ENCODE results near the gene VIPR2. TPM values are rescaled to one million over a fixed set of nuclear protein-coding genes. Genes with fewer than 3 reads are reported as not detected.

Gene VIPR2
- total RNA-seq, 6 donors from 2014 or later = 0.30 to 0.74 (median 0.40) TPM; not detected in 3

GRCh38 chr7:159143780-159144757 lies 598 bp downstream of the VIPR2 start:
- Histone ChIP-seq H3K27me3 (peaks cover 0 to 25% (median 11%) of the 10 kb centered on the region in 4 donors), H3K9me3 (no peaks in the 10 kb centered on the region), H3K4me3 (peak overlapping the region; percentile 3 to 55 (median 48)), H3K27ac (no peak overlapping the region), H3K36me3 (no peaks in the 10 kb centered on the region), H3K4me1 (peaks cover 8 to 19% (median 16%) of the 10 kb centered on the region in 4 donors)
- TF ChIP-seq EP300 (IDR thresholded peaks at IDR 0.05) (no peak), CTCF (IDR thresholded peaks at IDR 0.05) (no peak), POLR2A (IDR thresholded peaks at IDR 0.05) (no peak), POLR2AphosphoS5 (IDR thresholded peaks at IDR 0.05) (no peak)
- ATAC-seq (ENCODE audit: low FRiP score in 2 of 2) (peak in 1 of 2 donors; percentile 69), DNase-seq (peak in 1 of 2 donors; percentile 86)
- WGBS, 2 donors = 3 to 4% methylated on average over 68 to 94 of the region's 97 CpGs

GRCh38 chr7:159142730-159143129 lies 1.9 kb downstream of the VIPR2 start:
- 50 to 51% methylated on average over 10 of the region's 10 CpGs for WGBS, 2 donors
- peaks cover 0 to 25% (median 11%) of the 10 kb centered on the region in 4 donors for H3K27me3 ChIP-seq
- DNase-seq = no peak

GRCh38 chr7:159142199-159142598 lies 2.5 kb downstream of the VIPR2 start:
- 77 to 82% methylated on average over 5 of the region's 5 CpGs for WGBS, 2 donors
- peaks cover 0 to 25% (median 11%) of the 10 kb centered on the region in 4 donors for H3K27me3 ChIP-seq
- H3K27ac ChIP-seq = no peak overlapping the region

More at GRCh38 chr7:159142730-159143129, 1.9 kb downstream of the VIPR2 start:
- peaks cover 8 to 19% (median 16%) of the 10 kb centered on the region in 4 donors for H3K4me1 ChIP-seq
- no peaks in the 10 kb centered on the region for H3K36me3 ChIP-seq
- no peak overlapping the region for H3K27ac ChIP-seq
- TF ChIP-seq POLR2A (IDR thresholded peaks at IDR 0.05) = no peak
- no peaks in the 10 kb centered on the region for H3K9me3 ChIP-seq
- no peak overlapping the region for H3K4me3 ChIP-seq
- no peak for ATAC-seq (ENCODE audit: low FRiP score in 2 of 2)

GRCh38 chr7:159141660-159142059 lies 3.0 kb downstream of the VIPR2 start:
- ATAC-seq (ENCODE audit: low FRiP score in 2 of 2) = no peak
- Histone ChIP-seq H3K4me3 (no peak overlapping the region), H3K36me3 (no peaks in the 10 kb centered on the region), H3K9me3 (no peaks in the 10 kb centered on the region), H3K27ac (no peak overlapping the region), H3K4me1 (peaks cover 8 to 19% (median 16%) of the 10 kb centered on the region in 4 donors), H3K27me3 (peaks cover 0 to 25% (median 11%) of the 10 kb centered on the region in 4 donors)
- TF ChIP-seq POLR2A (IDR thresholded peaks at IDR 0.05) = no peak
- TF ChIP-seq EP300 (IDR thresholded peaks at IDR 0.05) = no peak
- TF ChIP-seq POLR2AphosphoS5 (IDR thresholded peaks at IDR 0.05) = no peak
- no peak for TF ChIP-seq CTCF (IDR thresholded peaks at IDR 0.05)
- 67 to 74% methylated on average over 6 of the region's 6 CpGs for WGBS, 2 donors
- DNase-seq = no peak

More at GRCh38 chr7:159142199-159142598, 2.5 kb downstream of the VIPR2 start:
- TF ChIP-seq POLR2A (IDR thresholded peaks at IDR 0.05) (no peak), CTCF (IDR thresholded peaks at IDR 0.05) (no peak)
- DNase-seq (no peak), ATAC-seq (ENCODE audit: low FRiP score in 2 of 2) (no peak)
- Histone ChIP-seq H3K4me1 (peaks cover 8 to 19% (median 16%) of the 10 kb centered on the region in 4 donors), H3K36me3 (no peaks in the 10 kb centered on the region), H3K9me3 (no peaks in the 10 kb centered on the region), H3K4me3 (no peak overlapping the region)

- no peak for DNase-seq
- 89% methylated on average over 14 of the region's 14 CpGs for WGBS, 2 donors
- TF ChIP-seq POLR2AphosphoS5 (IDR thresholded peaks at IDR 0.05) = no peak
- no peak for TF ChIP-seq POLR2A (IDR thresholded peaks at IDR 0.05)
- TF ChIP-seq CTCF (IDR thresholded peaks at IDR 0.05) = no peak
- no peak for TF ChIP-seq EP300 (IDR thresholded peaks at IDR 0.05)
Measured at GRCh38 chr7:159141167-159141566, 3.5 kb downstream of the VIPR2 start.

More at GRCh38 chr7:159141167-159141566, 3.5 kb downstream of the VIPR2 start:
- H3K27me3 ChIP-seq = peaks cover 0 to 25% (median 11%) of the 10 kb centered on the region in 4 donors
- no peak overlapping the region for H3K4me3 ChIP-seq
- no peaks in the 10 kb centered on the region for H3K36me3 ChIP-seq
- no peak overlapping the region for H3K27ac ChIP-seq
- ATAC-seq (ENCODE audit: low FRiP score in 2 of 2) = no peak
- H3K9me3 ChIP-seq = no peaks in the 10 kb centered on the region
- H3K4me1 ChIP-seq = peaks cover 8 to 19% (median 16%) of the 10 kb centered on the region in 4 donors
